Gastroesophageal sphincter (tissue), 3 donors: Measurements from ENCODE around the gene ARFGAP1.

Experiments
- CTCF ChIP-seq, 4 experiments: fragments of 200-600 bp in 2 of 4; fragments of 450-650 bp in 2 of 4; sonication (generic) in 1 of 4; IDR thresholded peaks; one replicate each; pipeline ENCODE4 v1.5.1; 2017 to 2019; ENCODE audit warnings: antibody characterized with exemption in 4 of 4, mild to moderate bottlenecking in 2 of 4, moderate library complexity in 2 of 4
- EP300 ChIP-seq: sonication (generic); formaldehyde crosslinking; IDR thresholded peaks from one replicate; pipeline ENCODE4 v1.6.1; 2017; ENCODE audit warnings: antibody characterized with exemption, mild to moderate bottlenecking
- POLR2A ChIP-seq, 2 donors: fragments of 450-650 bp; IDR thresholded peaks; one replicate each; pipeline ENCODE4 v1.6.1; 2017; ENCODE audit warnings: antibody characterized with exemption in 2 of 2, mild to moderate bottlenecking in 2 of 2, moderate library complexity in 1 of 2

- TF ChIP-seq POLR2A (IDR thresholded peaks at IDR 0.05) = no peak
- no peak for TF ChIP-seq CTCF (IDR thresholded peaks at IDR 0.05)
- no peak for TF ChIP-seq EP300
These were observed 4.4 kb upstream of the ARFGAP1 start for GRCh38 chr20:63268256-63268655.
